DOHH2 (cell line): ENCODE measurements around the gene HIVEP3.

Experiments
- CTCF ChIP-seq: fragments of 200-600 bp; sonication (generic); IDR thresholded peaks from one replicate; pipeline ENCODE4 v1.5.1; 2014; ENCODE audit warnings: antibody characterized with exemption, mild to moderate bottlenecking, low read depth, low read length; ENCODE audit not compliant: poor library complexity, severe bottlenecking
- EZH2phosphoT487 ChIP-seq: fragments of 200-600 bp; sonication (generic); IDR thresholded peaks from 2 replicates; pipeline ENCODE4 v1.6.1; 2017; ENCODE audit warnings: borderline replicate concordance, mild to moderate bottlenecking, antibody characterized with exemption, low read length, moderate library complexity, mixed read lengths

- TF ChIP-seq CTCF (no peak), EZH2phosphoT487 (no peak)
Observed at GRCh38 chr1:41524676-41525675, 393.7 kb downstream of the HIVEP3 start.
